ENCODE data around the gene ESRRB. TPM values are rescaled to one million over a fixed set of nuclear protein-coding genes. Genes with fewer than 3 reads are reported as not detected.

The ESRRB gene
- polyA plus RNA-seq, 1 of the 3 experiments (the other 2 are of a cell fraction) = 0.05 TPM

- TF ChIP-seq MAX (IDR thresholded peaks at IDR 0.05; ENCODE audit: low read depth) = no peak
Measured at GRCh38 chr14:76498463-76498935, 122.6 kb downstream of the ESRRB start (continued).

GRCh38 chr14:76498976-76499375 is 123.0 kb downstream of the ESRRB start:
- no peaks in the 10 kb centered on the region for H3F3A ChIP-seq (replicated peaks; ENCODE audit: insufficient read depth)
- H3K9me2 ChIP-seq = no peaks in the 10 kb centered on the region
- no peaks in the 10 kb centered on the region for H3K36me3 ChIP-seq (replicated peaks in 1 of 2; ENCODE audit: control insufficient read depth in 1 of 2, insufficient read depth in 2 of 2, low read length in 1 of 2)
- H3K79me2 ChIP-seq (ENCODE audit: insufficient read depth) = no peaks in the 10 kb centered on the region
- no peaks in the 10 kb centered on the region for H4K20me1 ChIP-seq (ENCODE audit: insufficient read depth)
- no peak overlapping the region for H3K9ac ChIP-seq
- H2AFZ ChIP-seq (ENCODE audit: low read depth) = no peak overlapping the region
- CTCF ChIA-PET = interaction anchor here (1.2 to 5.9 kb wide), 7 partner anchors 11 to 147 kb away, joined by 3 to 47 read pairs (median 6); no protein-coding TSS in a partner anchor
- H3K9me3 ChIP-seq = no peaks in the 10 kb centered on the region
- H3K4me1 ChIP-seq (ENCODE audit: control insufficient read depth in 1 of 2, insufficient read depth in 2 of 2, low read depth in 1 of 2, low read length in 1 of 2) = peaks cover 5 to 22% of the 10 kb centered on the region in 2 experiments; a peak in 2 of 4 replicates
- POLR2A ChIA-PET = no interaction called here
- H3K27me3 ChIP-seq (ENCODE audit: insufficient read depth) = no peaks in the 10 kb centered on the region
- H3K4me2 ChIP-seq = no peak overlapping the region
- no peak for DNase-seq
- H3K4me3 ChIP-seq (ENCODE audit: low read depth in 2 of 2, low read length in 1 of 2) = no peak overlapping the region
- TF ChIP-seq EZH2phosphoT487 (IDR thresholded peaks at IDR 0.05; ENCODE audit: borderline replicate concordance, low read depth) = no peak
- no peak for TF ChIP-seq USF2 (IDR thresholded peaks at IDR 0.05; ENCODE audit: borderline replicate concordance, low read depth, low read length)
- no peak for TF ChIP-seq POLR2AphosphoS5 (IDR thresholded peaks at IDR 0.05; ENCODE audit: low read depth, low read length)
- no peak for TF ChIP-seq YY1 (IDR thresholded peaks at IDR 0.05; ENCODE audit: low read depth)
- no peak for TF ChIP-seq PBX3 (IDR thresholded peaks at IDR 0.05)
- no peak for TF ChIP-seq TCF12 (IDR thresholded peaks at IDR 0.05)
- no peak for TF ChIP-seq CTCF (IDR thresholded peaks at IDR 0.05)
- TF ChIP-seq ZBTB33 (IDR thresholded peaks at IDR 0.05; ENCODE audit: borderline replicate concordance, low read depth) = no peak
- no peak overlapping the region for H3K27ac ChIP-seq (ENCODE audit: low read depth in 2 of 2, low read length in 1 of 2)
- 70% methylated on average over 7 of the region's 12 CpGs for WGBS (ENCODE audit: low lambda C conversion rate)
